Activated CD8-positive, alpha-beta T cell treated with anti-CD3 and anti-CD28 coated beads for 36 hours (primary cell): Measurements from ENCODE around the gene RACK1. TPM values are rescaled to one million over a fixed set of nuclear protein-coding genes. Genes with fewer than 3 reads are reported as not detected.

Experiments
- ATAC-seq: fragments of 200-7000 bp; cut with Tn5 transposase; one replicate; pipeline ENCODE4 v1.10.0; 2021; ENCODE audit warnings: mild to moderate bottlenecking, moderate library complexity
- CTCF ChIA-PET: fragments of 350-600 bp; sonication (Branson Sonifier 250); formaldehyde crosslinking; loops from one replicate; lab custom pipeline; 2021; ENCODE audit warnings: antibody characterized with exemption; lab: Charles Lee
- POLR2A ChIA-PET: fragments of 350-600 bp; sonication (Branson Sonifier 250); formaldehyde crosslinking; loops from one replicate; lab custom pipeline; 2021; ENCODE audit warnings: antibody characterized with exemption; lab: Charles Lee
- DNase-seq: peaks from one replicate; pipeline ENCODE4 v3.0.0-alpha.2; 2020
- H3K27ac Mint-ChIP-seq: one replicate; pipeline ENCODE4 v1.8.0; 2021; ENCODE audit warnings: mild to moderate bottlenecking, mixed read lengths
- H3K27me3 Mint-ChIP-seq: one replicate; pipeline ENCODE4 v1.8.0; 2021; ENCODE audit warnings: mixed read lengths
- H3K36me3 Mint-ChIP-seq: one replicate; pipeline ENCODE4 v1.8.0; 2021; ENCODE audit warnings: low read depth, mixed read lengths
- H3K4me1 Mint-ChIP-seq: one replicate; pipeline ENCODE4 v1.8.0; 2021; ENCODE audit warnings: low read depth, mixed read lengths
- H3K4me3 Mint-ChIP-seq: one replicate; pipeline ENCODE4 v1.8.0; 2021; ENCODE audit warnings: mild to moderate bottlenecking, moderate library complexity, mixed read lengths
- H3K9me3 Mint-ChIP-seq: one replicate; pipeline ENCODE4 v1.8.0; 2021; ENCODE audit warnings: mixed read lengths
- intact Hi-C: fragments of 100-400 bp; cut with micrococcal nuclease; formaldehyde crosslinking; loops from one replicate; pipeline ENCODE4 v1.10.0; 2022
- total RNA-seq, 2 experiments: library from RNA; stranded (reverse); gene quantifications; one replicate each; pipeline ENCODE4 v1.2.3, GENCODE V29; 2021
- TF ChIP-seq, protein P1 (sequence below): fragments of 200-600 bp; IDR thresholded peaks from one replicate; pipeline ENCODE4 v1.8.0; 2022; ENCODE audit warnings: antibody characterized with exemption, mild to moderate bottlenecking

RACK1 gene
- total RNA-seq, 2 experiments from 2014 or later = 2,759 to 2,801 TPM

DNA sequence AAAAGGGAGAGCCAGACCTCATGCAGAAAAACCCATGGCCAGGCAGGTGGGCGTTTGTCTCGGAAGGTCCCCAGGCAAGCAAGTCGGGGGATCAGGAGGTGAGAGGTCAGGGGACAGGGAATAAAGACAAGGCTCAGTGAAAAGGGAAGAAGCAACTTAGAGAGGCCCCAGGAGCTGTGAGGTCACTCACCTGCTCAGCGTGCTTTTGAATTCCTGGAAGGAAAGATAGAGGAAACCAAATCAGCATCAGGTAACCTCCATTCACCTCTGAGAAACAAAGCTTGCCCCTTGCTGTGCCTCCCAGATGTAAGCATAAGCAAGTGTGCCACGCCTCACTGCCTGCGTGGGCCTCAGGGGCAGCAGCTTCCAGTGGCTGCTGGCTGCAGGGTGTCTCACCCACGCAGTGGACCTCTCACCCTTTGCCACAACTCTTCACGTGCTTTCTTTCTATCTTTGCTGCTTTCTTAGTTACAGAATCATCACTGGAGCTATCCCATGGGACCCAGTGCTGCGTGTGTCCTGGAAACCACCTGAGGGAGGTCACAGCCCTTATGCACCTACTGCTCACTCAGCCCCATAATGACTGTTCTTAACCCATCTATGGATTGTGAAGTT lies 44.7 kb downstream of the RACK1 start:
- ChIA-PET POLR2A (interaction anchor here (0.7 to 1.3 kb wide), 5 partner anchors 7 to 17 kb away, joined by 3 to 5 read pairs (median 4); no protein-coding TSS in a partner anchor), CTCF (no interaction called here)
- ATAC-seq (no peak), DNase-seq (no peak)
- H3K27me3 Mint-ChIP-seq = peaks cover 8% of the 10 kb centered on the region
- H3K9me3 Mint-ChIP-seq = no peaks in the 10 kb centered on the region
- H3K4me1 Mint-ChIP-seq = peaks cover under 1% of the 10 kb centered on the region
- no peak overlapping the region for H3K4me3 Mint-ChIP-seq
- H3K36me3 Mint-ChIP-seq = no peaks in the 10 kb centered on the region
- TF ChIP-seq, protein P1, sequence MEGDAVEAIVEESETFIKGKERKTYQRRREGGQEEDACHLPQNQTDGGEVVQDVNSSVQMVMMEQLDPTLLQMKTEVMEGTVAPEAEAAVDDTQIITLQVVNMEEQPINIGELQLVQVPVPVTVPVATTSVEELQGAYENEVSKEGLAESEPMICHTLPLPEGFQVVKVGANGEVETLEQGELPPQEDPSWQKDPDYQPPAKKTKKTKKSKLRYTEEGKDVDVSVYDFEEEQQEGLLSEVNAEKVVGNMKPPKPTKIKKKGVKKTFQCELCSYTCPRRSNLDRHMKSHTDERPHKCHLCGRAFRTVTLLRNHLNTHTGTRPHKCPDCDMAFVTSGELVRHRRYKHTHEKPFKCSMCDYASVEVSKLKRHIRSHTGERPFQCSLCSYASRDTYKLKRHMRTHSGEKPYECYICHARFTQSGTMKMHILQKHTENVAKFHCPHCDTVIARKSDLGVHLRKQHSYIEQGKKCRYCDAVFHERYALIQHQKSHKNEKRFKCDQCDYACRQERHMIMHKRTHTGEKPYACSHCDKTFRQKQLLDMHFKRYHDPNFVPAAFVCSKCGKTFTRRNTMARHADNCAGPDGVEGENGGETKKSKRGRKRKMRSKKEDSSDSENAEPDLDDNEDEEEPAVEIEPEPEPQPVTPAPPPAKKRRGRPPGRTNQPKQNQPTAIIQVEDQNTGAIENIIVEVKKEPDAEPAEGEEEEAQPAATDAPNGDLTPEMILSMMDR = no peak
- H3K27ac Mint-ChIP-seq = no peak overlapping the region
- intact Hi-C loops = no loop called here

GRCh38 chr5:181198106-181198685 lies 45.5 kb downstream of the RACK1 start:
- DNase-seq (no peak), ATAC-seq (no peak)
- no peak overlapping the region for H3K27ac Mint-ChIP-seq
- intact Hi-C loops = no loop called here
- H3K36me3 Mint-ChIP-seq = peaks cover 3% of the 10 kb centered on the region
- no peak overlapping the region for H3K4me3 Mint-ChIP-seq
- ChIA-PET CTCF (interaction anchor here (1.0 kb wide), 1 partner anchor 9 kb away, joined by 5 read pairs; no protein-coding TSS in a partner anchor), POLR2A (interaction anchor here (1.0 to 1.5 kb wide), 6 partner anchors 8 to 47 kb away, joined by 3 to 5 read pairs (median 3); no protein-coding TSS in a partner anchor)
- TF ChIP-seq, protein P1 = no peak
- H3K4me1 Mint-ChIP-seq = peaks cover 6% of the 10 kb centered on the region
- no peaks in the 10 kb centered on the region for H3K27me3 Mint-ChIP-seq
- no peaks in the 10 kb centered on the region for H3K9me3 Mint-ChIP-seq

GRCh38 chr5:181197326-181197951 lies 46.3 kb downstream of the RACK1 start:
- intact Hi-C loops = no loop called here
- no peak overlapping the region for H3K27ac Mint-ChIP-seq
- H3K9me3 Mint-ChIP-seq = no peaks in the 10 kb centered on the region
- DNase-seq (no peak), ATAC-seq (no peak)
- peaks cover 13% of the 10 kb centered on the region for H3K4me1 Mint-ChIP-seq
- ChIA-PET CTCF (interaction anchor here (1.0 kb wide), 1 partner anchor 9 kb away, joined by 5 read pairs; no protein-coding TSS in a partner anchor), POLR2A (interaction anchor here (0.9 to 1.5 kb wide), 5 partner anchors 11 to 48 kb away, joined by 3 to 5 read pairs (median 3); no protein-coding TSS in a partner anchor)
- H3K36me3 Mint-ChIP-seq = peaks cover 3% of the 10 kb centered on the region
- H3K4me3 Mint-ChIP-seq = no peak overlapping the region
- TF ChIP-seq, protein P1 = no peak
- H3K27me3 Mint-ChIP-seq = no peaks in the 10 kb centered on the region

GRCh38 chr5:181195249-181195761 lies 48.4 kb downstream of the RACK1 start:
- CTCF ChIA-PET = no interaction called here
- intact Hi-C loops = no loop called here
- H3K27ac Mint-ChIP-seq = no peak overlapping the region

More at GRCh38 chr5:181195249-181195761, 48.4 kb downstream of the RACK1 start:
- POLR2A ChIA-PET = interaction anchor here (9.3 kb wide), 1 partner anchor 10 kb away, joined by 159 read pairs; the partner anchor contains the start of gene TRIM7
- TF ChIP-seq, protein P1 = no peak
- Mint-ChIP-seq H3K4me3 (no peak overlapping the region), H3K27me3 (no peaks in the 10 kb centered on the region), H3K4me1 (peaks cover 18% of the 10 kb centered on the region), H3K9me3 (no peaks in the 10 kb centered on the region), H3K36me3 (peaks cover 7% of the 10 kb centered on the region)
- ATAC-seq (no peak), DNase-seq (no peak)
